Duodenal mucosa (tissue), 2 donors: Measurements from ENCODE around the gene CSN2.

Experiments
- H3K27ac ChIP-seq: one replicate; pipeline ENCODE4 v1.7.0; 2013; ENCODE audit warnings: low read depth, low read length
- H3K27me3 ChIP-seq, 2 donors: one replicate each; pipeline ENCODE4 v1.7.0; 2013; ENCODE audit warnings: low read length in 2 of 2, control low read depth in 1 of 2; ENCODE audit not compliant: insufficient read depth in 2 of 2, control insufficient read depth in 1 of 2
- H3K36me3 ChIP-seq, 2 donors: one replicate each; pipeline ENCODE4 v1.7.0; 2013; ENCODE audit warnings: low read length in 2 of 2, control low read depth in 1 of 2; ENCODE audit not compliant: insufficient read depth in 2 of 2, control insufficient read depth in 1 of 2
- H3K4me1 ChIP-seq, 2 donors: one replicate each; pipeline ENCODE4 v1.7.0; 2013; ENCODE audit warnings: low read length in 2 of 2, control low read depth in 1 of 2; ENCODE audit not compliant: insufficient read depth in 2 of 2, control insufficient read depth in 1 of 2
- H3K4me3 ChIP-seq, 2 donors: one replicate each; pipeline ENCODE4 v1.7.0; 2013; ENCODE audit warnings: low read length in 2 of 2, low read depth in 1 of 2
- H3K9ac ChIP-seq, 2 donors: one replicate each; pipeline ENCODE4 v1.7.0; 2013; ENCODE audit warnings: low read length in 2 of 2, low read depth in 1 of 2
- H3K9me3 ChIP-seq, 2 donors: one replicate each; pipeline ENCODE4 v1.7.0; 2013; ENCODE audit warnings: low read length in 2 of 2, control low read depth in 1 of 2; ENCODE audit not compliant: control insufficient read depth in 1 of 2

CSN2 gene

GRCh38 chr4:69965628-69966027 is at the start of gene CSN2:
TSS of gene CSN2 (minus strand) at chr4:69965728. CDS start at chr4:69960995, 4,733 bp downstream.
- Histone ChIP-seq H3K4me1 (no peaks in the 10 kb centered on the region), H3K9me3 (no peaks in the 10 kb centered on the region), H3K9ac (no peak within 1 kb of the TSS), H3K27ac (no peak within 1 kb of the TSS), H3K36me3 (no peaks in the 10 kb centered on the region), H3K4me3 (no peak within 1 kb of the TSS), H3K27me3 (no peaks in the 10 kb centered on the region)

GRCh38 chr4:70008771-70009170 is 43.2 kb upstream of the CSN2 start:
- no peak overlapping the region for H3K4me3 ChIP-seq
- H3K9ac ChIP-seq: no peak overlapping the region
- H3K27me3 ChIP-seq: no peaks in the 10 kb centered on the region
- no peaks in the 10 kb centered on the region for H3K4me1 ChIP-seq
- no peak overlapping the region for H3K27ac ChIP-seq
- no peaks in the 10 kb centered on the region for H3K36me3 ChIP-seq
- H3K9me3 ChIP-seq: peaks cover 0 to 3% of the 10 kb centered on the region in 2 donors

GRCh38 chr4:70002507-70002906 is 37.0 kb upstream of the CSN2 start:
- H3K4me3 ChIP-seq: no peak overlapping the region
- H3K9ac ChIP-seq: no peak overlapping the region
- H3K4me1 ChIP-seq: no peaks in the 10 kb centered on the region

GRCh38 chr4:70000711-70001110 is 35.2 kb upstream of the CSN2 start:
- no peaks in the 10 kb centered on the region for H3K36me3 ChIP-seq
- no peaks in the 10 kb centered on the region for H3K9me3 ChIP-seq
- no peaks in the 10 kb centered on the region for H3K27me3 ChIP-seq
- no peak overlapping the region for H3K4me3 ChIP-seq
- H3K27ac ChIP-seq: no peak overlapping the region
- H3K9ac ChIP-seq: no peak overlapping the region
- H3K4me1 ChIP-seq: no peaks in the 10 kb centered on the region

More at GRCh38 chr4:70002507-70002906, 37.0 kb upstream of the CSN2 start:
- no peaks in the 10 kb centered on the region for H3K9me3 ChIP-seq
- H3K27ac ChIP-seq: no peak overlapping the region
- H3K27me3 ChIP-seq: no peaks in the 10 kb centered on the region
- no peaks in the 10 kb centered on the region for H3K36me3 ChIP-seq

- Histone ChIP-seq H3K4me1 (no peaks in the 10 kb centered on the region), H3K27me3 (no peaks in the 10 kb centered on the region)
These were observed 33.9 kb upstream of the CSN2 start for GRCh38 chr4:69999420-69999819.

GRCh38 chr4:69995526-69996016 is 30.0 kb upstream of the CSN2 start, which contains the start of gene STATH:
TSS of gene STATH (plus strand) at chr4:69995966. CDS start at chr4:69998438, 2,472 bp downstream.
- H3K27me3 ChIP-seq: no peaks in the 10 kb centered on the region
- H3K9ac ChIP-seq: no peak within 1 kb of the TSS
- H3K27ac ChIP-seq: no peak within 1 kb of the TSS
- no peaks in the 10 kb centered on the region for H3K4me1 ChIP-seq
- no peaks in the 10 kb centered on the region for H3K9me3 ChIP-seq
- H3K4me3 ChIP-seq: no peak within 1 kb of the TSS
- no peaks in the 10 kb centered on the region for H3K36me3 ChIP-seq

More at GRCh38 chr4:69999420-69999819, 33.9 kb upstream of the CSN2 start:
- no peak overlapping the region for H3K27ac ChIP-seq
- H3K36me3 ChIP-seq: no peaks in the 10 kb centered on the region
- H3K9ac ChIP-seq: no peak overlapping the region
- no peaks in the 10 kb centered on the region for H3K9me3 ChIP-seq
- no peak overlapping the region for H3K4me3 ChIP-seq

- Histone ChIP-seq H3K27ac (no peak overlapping the region), H3K9ac (no peak overlapping the region), H3K27me3 (no peaks in the 10 kb centered on the region), H3K4me3 (no peak overlapping the region), H3K9me3 (no peaks in the 10 kb centered on the region), H3K36me3 (no peaks in the 10 kb centered on the region), H3K4me1 (no peaks in the 10 kb centered on the region)
These were observed 29.3 kb upstream of the CSN2 start for GRCh38 chr4:69994782-69995181.

GRCh38 chr4:69991016-69991415 is 25.5 kb upstream of the CSN2 start:
- no peaks in the 10 kb centered on the region for H3K4me1 ChIP-seq
- H3K27me3 ChIP-seq: no peaks in the 10 kb centered on the region
- H3K4me3 ChIP-seq: no peak overlapping the region
- no peak overlapping the region for H3K9ac ChIP-seq
- no peak overlapping the region for H3K27ac ChIP-seq
- no peaks in the 10 kb centered on the region for H3K36me3 ChIP-seq
- H3K9me3 ChIP-seq: no peaks in the 10 kb centered on the region

GRCh38 chr4:69986663-69987062 is 21.1 kb upstream of the CSN2 start:
- Histone ChIP-seq H3K4me1 (no peaks in the 10 kb centered on the region), H3K9ac (no peak overlapping the region), H3K27me3 (no peaks in the 10 kb centered on the region), H3K4me3 (no peak overlapping the region), H3K9me3 (no peaks in the 10 kb centered on the region), H3K27ac (no peak overlapping the region), H3K36me3 (no peaks in the 10 kb centered on the region)

GRCh38 chr4:69984030-69984443 is 18.5 kb upstream of the CSN2 start:
- Histone ChIP-seq H3K9me3 (no peaks in the 10 kb centered on the region), H3K4me1 (no peaks in the 10 kb centered on the region), H3K9ac (no peak overlapping the region), H3K36me3 (no peaks in the 10 kb centered on the region), H3K27ac (no peak overlapping the region), H3K4me3 (no peak overlapping the region), H3K27me3 (no peaks in the 10 kb centered on the region)

GRCh38 chr4:69977582-69977981 is 12.1 kb upstream of the CSN2 start:
- H3K36me3 ChIP-seq: no peaks in the 10 kb centered on the region
- no peak overlapping the region for H3K9ac ChIP-seq
- no peak overlapping the region for H3K27ac ChIP-seq
- no peaks in the 10 kb centered on the region for H3K27me3 ChIP-seq
- H3K4me1 ChIP-seq: no peaks in the 10 kb centered on the region
- H3K9me3 ChIP-seq: no peaks in the 10 kb centered on the region
- no peak overlapping the region for H3K4me3 ChIP-seq
